ENCODE measurements around the gene DSC1. TPM values are rescaled to one million over a fixed set of nuclear protein-coding genes. Genes with fewer than 3 reads are reported as not detected.

The DSC1 gene
- total and polyA plus RNA-seq, 2 of the 8 experiments (the other 6 are each of a cell fraction or from before 2014, with no cell fraction given) = 0.02 TPM; not detected in 1

DNA sequence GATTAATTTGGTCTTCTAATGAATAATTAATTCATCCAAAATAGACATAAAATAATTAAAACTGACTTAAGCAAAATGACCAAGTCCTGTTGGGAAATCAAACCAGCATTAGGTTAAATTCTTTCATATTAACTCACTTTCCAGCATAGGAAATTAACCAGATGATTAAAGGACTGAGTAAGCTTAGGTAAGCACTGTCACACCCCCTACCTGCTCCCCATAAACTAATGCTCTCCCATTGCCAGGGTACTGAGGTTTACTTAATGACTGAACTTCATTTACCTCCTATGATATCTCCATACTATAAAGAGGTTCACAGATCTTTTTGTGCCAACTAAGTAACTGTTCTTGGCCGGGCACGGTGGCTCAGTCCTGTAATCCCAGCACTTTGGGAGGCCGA lies 74.1 kb downstream of the DSC1 start (continued):
- no peak for TF ChIP-seq USF2 (IDR thresholded peaks at IDR 0.05; ENCODE audit: low read length)
- TF ChIP-seq SIRT6 (IDR thresholded peaks at IDR 0.05; ENCODE audit: low read length) = no peak
- TF ChIP-seq YY1 (IDR thresholded peaks at IDR 0.05; ENCODE audit: low read depth, low read length) = no peak
- TF ChIP-seq SP4 (IDR thresholded peaks at IDR 0.05; ENCODE audit: low read length) = no peak
